Stimulated activated CD8-positive, alpha-beta memory T cell treated with anti-CD3 and anti-CD28 coated beads, Interleukin-7, amount 100 ng/mL, for 24 hours (primary cell): ENCODE results near the gene SVIL.
"Not testable (repeated sequence)": the region's sequence is repeated elsewhere in the genome, so short reads cannot be mapped to it uniquely, and the experiment has no call there.

Experiments used
- DNase-seq: peaks from one replicate; pipeline ENCODE4 v3.0.0-alpha.2; 2020; ENCODE audit warnings: low read depth

Gene SVIL

GRCh38 chr10:29620112-29620690, 14.6 kb downstream of the SVIL start:
- no peak for DNase-seq

DNA sequence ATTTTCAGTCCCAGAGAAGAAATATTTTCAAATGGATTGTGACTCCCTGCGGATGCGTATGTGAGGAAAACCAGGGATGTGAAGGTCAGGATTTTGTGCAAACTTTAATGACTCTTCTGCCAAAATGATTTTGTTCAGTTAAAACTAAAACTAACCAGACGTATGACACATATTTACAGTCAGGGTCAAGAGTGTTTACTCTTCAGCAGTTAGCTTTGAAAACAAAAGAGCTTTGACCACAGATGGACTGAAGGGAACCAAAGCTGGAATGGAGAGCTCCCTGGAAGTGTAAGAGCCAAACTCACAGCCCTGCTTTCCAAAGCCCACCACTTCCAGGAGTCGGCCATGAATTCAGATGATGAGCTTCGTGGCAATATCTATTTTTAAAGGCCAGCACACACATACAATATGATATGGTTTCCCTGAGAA, 15.5 kb downstream of the SVIL start:
- no peak for DNase-seq

DNA sequence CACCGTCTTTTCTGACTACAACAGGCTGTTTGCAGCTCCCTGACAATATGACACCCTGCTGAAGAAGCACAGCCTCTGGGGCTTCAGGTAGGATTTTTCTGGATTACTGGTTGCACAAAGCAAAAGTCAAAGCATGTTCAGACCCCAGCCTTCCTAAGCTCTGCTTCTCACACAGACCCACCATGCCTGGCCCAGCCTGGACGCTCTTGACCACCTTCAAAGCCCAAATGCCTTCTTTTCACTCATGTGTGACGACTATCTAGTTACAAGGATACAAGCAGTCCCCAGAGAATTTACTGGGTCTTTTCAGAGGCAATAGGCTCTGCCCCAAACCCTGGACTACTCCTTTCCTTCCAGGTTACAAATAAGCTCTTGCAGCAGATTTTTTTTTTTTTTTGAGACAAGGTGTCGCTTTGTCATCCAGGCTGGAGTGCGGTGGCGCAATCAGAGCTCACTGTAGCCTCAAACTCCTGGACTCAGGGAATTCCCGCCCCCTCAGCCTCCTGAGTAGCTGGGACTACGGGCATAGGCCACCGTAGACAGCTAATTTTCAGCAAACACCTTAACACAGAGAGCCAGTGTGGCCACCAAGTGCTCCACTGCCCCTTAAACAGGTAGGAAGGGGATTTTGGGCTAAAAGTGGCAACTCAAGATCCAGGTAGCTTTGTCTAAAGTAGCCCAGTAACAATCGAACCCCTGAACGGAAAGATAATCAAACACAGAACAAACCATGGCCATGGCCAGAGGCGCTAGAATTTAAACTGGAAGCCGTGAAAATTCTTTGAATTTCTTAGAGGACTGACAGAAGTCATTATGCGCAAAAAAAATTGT, 16.2 kb downstream of the SVIL start:
- DNase-seq: no peak

DNA sequence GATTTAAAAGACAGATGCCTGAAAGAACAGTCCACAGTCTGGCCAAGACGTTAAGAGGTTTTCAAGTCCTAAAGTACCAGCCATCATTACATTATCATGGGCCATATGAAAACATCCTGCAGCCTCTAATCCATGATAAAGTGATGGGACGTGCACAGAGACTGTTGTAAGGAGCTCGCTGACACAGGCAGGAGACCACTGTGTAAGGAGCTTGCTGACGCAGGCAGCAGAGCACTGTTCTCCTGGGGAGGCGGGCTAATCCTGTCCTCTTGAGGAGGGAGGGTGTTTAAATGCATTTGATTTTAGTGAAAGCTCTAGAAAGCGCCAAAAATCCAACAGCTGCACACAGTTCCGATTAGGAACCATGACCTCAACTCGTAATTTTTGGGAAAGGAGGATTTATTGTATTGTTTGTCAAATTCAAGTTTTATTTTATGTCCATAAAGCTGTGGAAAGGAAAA, 16.9 kb downstream of the SVIL start:
- no peak for DNase-seq

- no peak for DNase-seq
These were observed 18.2 kb downstream of the SVIL start for GRCh38 chr10:29616542-29616941.

DNA sequence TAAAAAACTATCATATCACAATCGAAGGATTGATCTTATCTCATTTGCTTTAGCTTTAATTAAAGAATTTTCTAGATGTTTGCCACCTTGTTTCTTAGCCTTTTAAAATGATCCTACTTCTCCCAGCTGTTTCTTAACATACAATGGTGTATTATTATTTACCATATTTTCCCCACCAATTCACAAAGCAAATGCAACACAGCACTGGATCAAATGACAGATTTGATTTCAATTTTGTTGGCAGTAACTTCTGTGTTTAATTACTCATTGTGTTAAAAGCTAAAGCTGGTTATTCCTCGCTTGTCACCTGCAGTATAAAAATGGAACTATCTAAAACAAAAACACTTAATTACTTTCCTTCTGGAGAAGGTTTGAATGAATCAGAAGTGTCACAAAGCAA, 19.6 kb downstream of the SVIL start:
- no peak for DNase-seq

DNA sequence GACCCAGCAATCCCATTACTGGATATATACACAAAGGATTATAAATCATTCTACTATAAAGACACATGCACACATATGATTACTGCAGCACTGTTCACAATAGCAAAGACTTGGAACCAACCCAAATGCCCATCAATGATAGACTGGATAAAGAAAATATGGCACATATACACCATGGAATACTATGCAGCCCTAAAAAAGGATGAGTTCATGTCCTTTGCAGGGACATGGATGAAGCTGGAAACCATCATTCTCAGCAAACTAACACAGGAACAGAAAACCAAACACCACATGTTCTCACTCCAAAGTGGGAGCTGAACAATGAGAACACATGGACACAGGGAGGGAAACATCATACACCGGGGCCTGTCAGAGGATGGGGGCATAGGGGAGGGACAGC, 20.5 kb downstream of the SVIL start:
- not testable (repeated sequence) for DNase-seq

GRCh38 chr10:29613791-29614190, 21.0 kb downstream of the SVIL start:
- no peak for DNase-seq

DNA sequence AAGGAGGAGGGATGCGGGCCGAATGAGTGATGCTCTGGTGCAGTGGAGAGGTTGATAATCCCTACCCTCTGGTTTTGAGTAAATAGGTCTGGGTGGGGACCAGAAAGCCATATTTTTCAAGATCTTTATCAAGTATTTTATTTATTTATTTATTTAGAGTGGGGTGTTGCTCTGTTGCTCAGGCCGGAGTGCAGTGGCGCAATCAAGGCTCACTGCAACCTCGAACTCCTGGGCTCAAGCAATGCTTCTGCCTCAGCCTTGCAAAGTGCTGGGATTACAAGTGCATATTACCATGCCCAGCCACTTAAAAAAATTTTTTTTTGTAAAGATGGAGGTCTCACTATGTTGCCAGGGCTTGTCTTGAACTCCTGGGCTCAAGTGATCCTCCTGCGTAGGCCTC, 21.6 kb downstream of the SVIL start:
- DNase-seq: no peak

- DNase-seq: no peak
These were observed 22.1 kb downstream of the SVIL start for GRCh38 chr10:29612657-29613056.

DNA sequence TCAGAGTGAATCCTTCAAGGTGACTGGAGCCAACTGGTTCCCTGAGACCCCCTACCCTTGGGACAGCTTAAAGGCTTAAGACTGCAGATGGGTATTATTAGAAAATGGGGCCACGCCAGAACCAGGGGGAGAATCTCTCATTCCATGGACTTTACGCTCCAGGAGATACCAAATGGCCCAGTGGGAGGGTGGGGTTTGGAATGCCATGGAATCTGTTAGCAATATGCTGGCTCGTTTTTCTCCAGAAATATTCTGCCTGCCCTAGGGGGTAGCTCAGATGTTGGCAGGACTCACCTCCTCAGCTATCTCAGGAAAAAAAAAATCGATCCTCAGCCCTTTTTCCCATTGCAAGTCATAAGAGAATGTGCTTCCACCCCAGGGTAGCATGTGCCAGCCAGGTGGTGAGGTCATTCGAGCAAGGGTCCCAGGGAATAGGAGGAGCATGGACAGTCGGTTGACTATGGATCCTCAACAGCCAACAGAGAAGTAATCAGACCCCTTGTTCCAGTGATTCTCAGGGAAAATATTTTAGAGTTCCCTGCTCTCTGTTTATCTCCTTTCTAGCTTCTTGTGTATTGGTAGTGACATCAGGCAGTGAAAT, 22.9 kb downstream of the SVIL start:
- DNase-seq: no peak

DNA sequence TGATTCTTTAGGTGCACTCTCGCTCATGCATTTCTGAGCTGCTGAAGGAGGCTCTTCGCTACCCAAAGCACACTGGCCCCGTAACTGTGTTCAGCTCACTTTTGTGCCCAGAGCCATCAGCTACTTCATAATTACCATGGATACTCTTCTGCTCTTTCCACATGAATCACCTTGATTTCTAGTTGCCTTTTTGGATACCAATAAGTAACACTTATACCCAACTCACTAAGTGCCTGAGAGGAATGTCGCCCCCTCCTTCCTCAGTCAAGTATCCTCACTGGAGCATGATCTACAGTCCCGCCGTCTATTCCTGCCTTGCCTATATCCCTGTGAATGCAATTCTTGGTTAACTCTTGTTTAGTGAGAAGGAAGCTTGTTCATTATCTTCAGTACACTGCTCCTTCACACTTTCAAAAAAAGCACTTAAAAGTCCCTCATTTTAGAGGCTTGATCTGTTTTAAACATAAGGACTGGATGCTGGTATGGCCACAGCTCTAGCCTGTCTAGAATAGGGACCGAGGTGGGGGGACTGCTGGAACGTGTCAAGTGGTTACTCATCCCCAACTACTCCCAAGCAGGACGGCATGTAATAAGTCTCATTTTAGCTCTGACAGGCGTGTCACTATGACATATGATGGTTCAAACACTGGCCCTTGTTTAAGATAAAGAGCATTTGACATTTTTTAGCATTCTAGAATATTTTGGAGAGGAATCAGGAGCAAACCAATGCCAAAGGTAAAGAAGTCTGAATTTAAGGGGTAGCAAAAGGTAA, 23.7 kb downstream of the SVIL start:
- DNase-seq: no peak

GRCh38 chr10:29610331-29610730, 24.4 kb downstream of the SVIL start:
- not testable (repeated sequence) for DNase-seq

DNA sequence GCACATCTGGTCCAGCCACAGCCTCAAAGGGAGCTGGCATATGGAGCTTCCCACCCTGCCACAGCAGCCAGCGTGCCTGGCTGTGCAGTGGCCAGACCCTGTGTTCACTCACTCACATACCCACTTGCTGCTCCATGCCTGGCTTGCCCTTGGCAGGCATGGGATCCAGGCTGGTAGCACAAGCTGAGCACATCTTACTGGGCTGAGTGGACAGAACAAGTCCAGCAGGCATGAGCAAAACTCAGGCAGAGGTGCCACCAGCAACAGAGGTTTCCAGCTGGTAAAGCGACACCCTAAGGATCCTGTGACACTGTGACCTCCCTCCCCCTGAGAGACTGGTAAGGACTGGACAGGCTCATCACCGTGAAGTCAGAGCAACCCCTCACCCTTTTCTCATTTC, 25.1 kb downstream of the SVIL start:
- DNase-seq: no peak

DNA sequence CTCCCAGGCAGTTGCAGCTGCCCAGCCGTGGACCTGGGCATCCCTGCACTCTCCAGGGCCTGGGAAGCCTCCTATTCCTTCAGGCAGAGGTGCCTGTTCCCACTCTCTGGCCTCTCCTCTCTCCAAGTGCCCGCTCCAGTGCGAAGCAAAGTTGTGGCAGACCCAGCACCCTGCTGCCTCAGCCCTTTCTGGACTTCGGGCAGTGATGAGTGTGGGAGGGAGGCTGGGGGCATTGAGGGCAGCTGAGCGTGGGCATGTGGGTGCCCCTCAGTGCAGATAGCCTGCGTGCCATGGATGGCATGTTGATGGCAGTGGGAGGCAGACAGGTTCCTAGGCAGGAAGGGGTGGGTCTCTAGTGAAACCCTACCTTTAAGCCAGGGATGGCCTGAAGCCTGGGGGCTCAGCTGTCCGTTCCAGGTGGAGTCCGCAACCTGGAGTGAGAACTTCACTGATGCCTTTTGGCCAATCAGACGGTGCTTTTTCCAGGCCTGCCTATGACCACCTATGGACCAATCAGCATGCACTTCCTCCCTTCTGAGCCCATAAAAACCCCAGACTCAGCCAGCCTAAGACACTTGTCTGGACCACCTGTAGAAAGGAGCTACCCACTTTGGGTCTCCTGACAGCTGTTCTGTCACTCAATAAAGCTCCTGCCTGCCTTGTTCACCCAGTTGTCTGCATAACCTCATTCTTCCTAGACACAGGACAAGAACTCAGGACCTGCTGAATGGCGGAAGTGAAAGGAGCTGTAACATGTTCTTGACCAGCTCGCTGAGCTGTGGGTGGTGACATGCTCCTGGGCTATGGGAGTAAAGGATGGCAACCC, 26.1 kb downstream of the SVIL start:
- no peak for DNase-seq

- no peak for DNase-seq
These were observed 26.7 kb downstream of the SVIL start for GRCh38 chr10:29608062-29608461.

DNA sequence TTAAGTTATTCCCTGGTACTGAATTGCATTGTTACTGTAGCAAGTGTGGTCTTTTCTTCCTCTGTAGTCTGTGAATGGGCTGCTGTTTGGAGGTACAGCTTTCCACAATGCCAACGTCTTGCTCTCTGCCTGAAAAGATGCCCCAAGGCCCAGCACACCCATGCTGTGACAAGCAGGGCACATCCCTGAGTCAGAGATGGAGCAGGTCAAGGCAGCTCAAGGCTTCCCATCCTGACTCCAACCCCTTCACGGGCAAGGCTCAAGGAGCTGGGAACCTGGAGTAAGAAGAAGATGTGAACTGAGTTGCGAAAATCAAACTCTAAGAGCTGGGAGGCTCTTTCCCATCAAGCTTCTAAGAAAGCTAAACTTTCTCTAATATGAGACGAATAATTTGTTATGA, 27.2 kb downstream of the SVIL start:
- DNase-seq: no peak

DNA sequence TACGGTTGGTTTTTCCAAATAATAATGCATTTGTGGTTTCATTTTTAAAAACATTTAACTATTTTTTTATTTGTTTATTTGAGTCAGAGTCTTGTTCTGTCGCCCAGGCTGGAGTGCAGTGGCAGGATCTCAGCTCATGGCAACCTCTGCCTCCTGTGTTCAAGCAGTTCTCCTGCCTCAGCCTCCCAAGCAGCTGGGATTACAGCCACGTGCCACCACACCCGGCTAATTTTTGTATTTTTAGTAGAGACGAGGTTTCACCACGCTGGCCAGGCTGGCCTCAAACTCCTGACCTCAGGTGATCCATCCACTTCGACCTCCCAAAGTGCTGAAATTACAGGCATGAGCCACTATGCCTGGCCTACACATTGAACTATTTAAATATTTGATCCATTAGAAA, 28.1 kb downstream of the SVIL start:
- not testable (repeated sequence) for DNase-seq

DNA sequence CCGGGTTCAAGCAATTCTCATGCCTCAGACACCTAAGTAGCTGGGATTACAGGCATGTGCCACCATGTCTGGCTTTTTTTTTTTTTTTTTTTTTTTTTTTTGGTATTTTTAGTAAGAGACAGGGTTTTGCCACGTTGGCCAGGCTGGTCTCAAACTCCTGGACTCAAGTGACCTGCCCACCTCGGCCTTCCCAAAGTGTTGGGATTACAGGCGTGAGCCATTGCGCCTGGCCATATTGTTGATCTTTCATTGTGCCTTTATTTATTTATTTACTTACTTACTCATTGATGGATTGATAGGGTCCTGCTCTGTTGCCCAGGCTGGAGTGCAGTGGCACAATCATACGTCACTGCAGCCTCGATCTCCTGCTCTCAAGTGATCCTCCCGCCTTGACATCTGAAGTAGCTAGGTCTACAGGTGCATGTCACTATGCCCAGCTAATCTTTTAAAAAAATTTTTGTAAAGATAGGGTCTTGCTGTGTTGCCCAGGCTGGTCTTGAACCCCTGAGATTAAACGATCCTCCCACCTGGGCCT, 30.4 kb downstream of the SVIL start:
- no peak for DNase-seq

- no peak for DNase-seq
These were observed 31.4 kb downstream of the SVIL start for GRCh38 chr10:29603223-29603896.

DNA sequence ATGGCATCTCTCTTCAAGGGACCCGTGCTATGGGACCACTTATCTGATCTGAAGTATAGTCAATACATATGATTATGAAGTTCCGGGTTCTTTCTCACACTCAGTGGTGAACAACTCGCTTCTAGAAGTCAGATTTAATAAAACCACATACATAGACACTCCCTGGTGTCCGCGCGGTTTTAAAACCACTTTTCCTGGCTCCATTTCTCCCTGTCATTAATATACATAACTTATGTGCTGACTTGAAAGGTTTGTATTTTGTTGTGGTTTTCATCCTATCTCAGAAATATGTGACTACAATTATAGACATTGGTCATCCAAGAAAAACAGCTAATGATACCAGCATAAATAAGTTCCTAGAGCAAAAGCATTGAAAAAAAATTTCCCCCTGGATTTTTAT, 34.0 kb downstream of the SVIL start:
- no peak for DNase-seq
